HL-60 (cell line): ENCODE measurements around the gene MDH2.

Experiments used
- CTCF ChIP-seq: IDR thresholded peaks from one replicate; pipeline ENCODE4 v1.5.1; 2011; ENCODE audit warnings: low read length, control low read depth, inconsistent platforms; ENCODE audit not compliant: insufficient read depth
- POLR2AphosphoS5 ChIP-seq: IDR thresholded peaks from 2 replicates; pipeline ENCODE4 v1.6.1; 2012; ENCODE audit warnings: low read depth
- SPI1 ChIP-seq: IDR thresholded peaks from 2 replicates; pipeline ENCODE4 v1.6.1; 2012; ENCODE audit warnings: low read depth, mild to moderate bottlenecking, borderline replicate concordance

- TF ChIP-seq POLR2AphosphoS5 (no peak), CTCF (no peak), SPI1 (no peak)
Measured at GRCh38 chr7:76060842-76061241, 12.9 kb downstream of the MDH2 start.
